SW480 (cell line): ENCODE results near the gene PTPRR.

Experiments used
- DNase-seq: peaks from one replicate; pipeline ENCODE4 v3.0.0-alpha.2; 2016; ENCODE audit warnings: low spot score

The PTPRR gene

GRCh38 chr12:70691018-70691672, 229.4 kb downstream of the PTPRR start:
- DNase-seq: no peak

DNA sequence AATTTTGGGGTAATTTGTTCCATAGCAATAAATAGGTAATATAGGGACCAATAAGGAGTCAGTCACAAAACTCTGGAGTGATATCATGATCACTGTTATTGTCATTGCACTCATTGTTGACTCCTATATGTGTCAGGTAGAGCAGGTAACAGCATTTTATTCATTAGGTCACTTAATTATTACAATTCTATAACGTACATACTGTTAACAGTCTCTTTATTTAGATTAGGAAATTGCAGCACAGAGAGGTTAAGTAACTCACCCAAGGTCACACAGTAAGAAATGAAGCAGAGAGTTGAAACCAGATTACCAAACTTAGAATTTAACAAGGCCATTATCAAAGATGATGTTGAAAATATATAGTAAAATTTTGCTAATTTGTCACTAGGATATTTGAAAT, 233.6 kb downstream of the PTPRR start:
- no peak for DNase-seq

DNA sequence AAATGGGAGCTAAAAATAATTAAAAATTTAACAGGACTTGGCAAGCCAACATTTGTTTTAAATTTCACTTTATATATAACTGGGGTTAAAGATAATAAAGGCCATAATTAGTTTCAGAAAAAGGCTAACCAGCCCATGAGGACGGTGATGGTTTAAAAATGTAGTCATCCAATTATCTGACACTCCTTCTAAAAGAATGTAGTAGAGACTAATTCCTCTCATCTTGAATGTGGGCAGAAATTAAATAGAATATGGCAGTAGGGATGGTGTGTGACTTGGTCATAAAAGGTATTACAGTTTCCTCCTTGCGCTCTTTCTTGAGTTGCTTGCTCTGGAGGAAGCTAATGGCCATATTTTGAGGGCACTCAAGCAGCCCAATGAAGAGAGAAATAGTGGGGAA, 234.2 kb downstream of the PTPRR start:
- no peak for DNase-seq

DNA sequence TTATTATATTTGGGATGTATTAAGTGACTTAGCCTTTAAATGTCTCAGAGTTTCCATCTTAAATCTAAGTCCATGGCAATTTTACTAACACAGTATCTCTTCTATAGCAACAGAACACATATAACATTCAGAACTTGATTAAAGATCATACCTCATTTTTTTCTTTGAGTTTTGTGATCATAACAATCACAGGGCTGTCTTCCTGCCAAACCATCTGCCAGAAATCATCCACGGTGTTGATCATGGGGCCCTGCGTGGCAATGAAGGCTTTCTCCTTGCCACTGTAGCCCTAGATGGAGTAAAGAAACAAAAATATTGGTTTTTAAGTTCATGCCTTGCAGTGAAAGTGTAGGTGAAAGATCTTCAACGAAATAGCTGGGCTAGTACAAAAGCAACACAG, 236.6 kb downstream of the PTPRR start:
- no peak for DNase-seq

GRCh38 chr12:70671698-70672097, 248.8 kb downstream of the PTPRR start:
- DNase-seq: no peak

- no peak for DNase-seq
Observed at GRCh38 chr12:70670948-70671347, 249.6 kb downstream of the PTPRR start.

DNA sequence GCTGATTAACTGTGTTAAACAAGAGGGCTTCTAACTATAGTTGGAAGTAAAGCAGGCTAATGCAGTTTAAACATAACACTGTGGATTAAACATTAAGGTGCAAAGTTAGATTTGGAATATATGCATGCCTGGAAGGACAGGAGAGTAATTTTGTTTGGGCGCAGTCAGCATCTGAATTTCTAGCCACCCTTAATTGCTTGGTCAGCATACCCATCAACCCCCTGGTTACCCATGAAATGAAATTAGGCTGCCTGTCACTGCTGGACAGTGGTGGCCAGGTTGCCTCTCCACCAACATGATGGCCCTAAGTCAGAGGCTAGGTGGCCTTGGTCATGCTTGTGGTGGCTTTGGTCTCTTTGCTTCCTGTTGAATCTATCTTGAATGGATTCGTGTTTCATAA, 253.3 kb downstream of the PTPRR start:
- no peak for DNase-seq

- DNase-seq: no peak
Observed at GRCh38 chr12:70666364-70666763, 254.2 kb downstream of the PTPRR start.

DNA sequence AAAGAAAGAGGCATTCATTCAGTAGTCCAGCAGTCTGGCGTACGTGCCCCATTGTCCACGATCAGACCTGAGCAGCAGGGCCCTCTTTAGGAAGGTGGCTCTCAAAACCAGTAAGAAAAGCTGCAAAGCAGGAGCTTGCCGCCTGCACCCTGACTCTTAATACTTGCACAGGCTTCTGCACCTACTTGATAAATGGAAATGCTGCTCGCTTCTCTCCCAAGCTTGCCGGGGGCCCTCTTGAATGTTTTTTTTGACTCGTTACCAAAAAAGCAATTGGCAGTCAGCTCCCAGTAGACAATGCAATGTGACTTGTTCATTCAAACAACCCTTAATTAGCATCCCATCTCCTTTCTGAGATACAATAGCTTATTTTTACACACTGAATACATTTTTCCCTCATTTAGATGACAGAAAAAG, 256.1 kb downstream of the PTPRR start:
- DNase-seq: no peak

DNA sequence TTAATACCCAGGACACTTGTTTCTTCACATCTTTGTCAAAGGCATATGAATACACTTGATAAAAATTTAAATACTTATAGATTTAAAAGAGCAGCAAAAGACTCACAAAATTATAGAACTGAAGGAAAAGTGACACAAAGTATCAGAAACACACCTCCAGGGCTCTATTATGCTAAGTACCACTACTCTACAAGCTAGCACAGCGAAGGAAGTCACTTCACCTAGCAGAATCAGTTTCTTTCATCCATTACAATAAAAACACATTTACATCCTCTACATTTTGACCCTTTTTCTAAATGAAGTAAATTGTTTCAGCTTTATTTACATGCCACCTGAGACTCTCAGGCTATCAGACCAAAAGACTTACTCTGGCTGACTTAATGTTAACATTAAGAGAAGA, 256.7 kb downstream of the PTPRR start:
- no peak for DNase-seq

DNA sequence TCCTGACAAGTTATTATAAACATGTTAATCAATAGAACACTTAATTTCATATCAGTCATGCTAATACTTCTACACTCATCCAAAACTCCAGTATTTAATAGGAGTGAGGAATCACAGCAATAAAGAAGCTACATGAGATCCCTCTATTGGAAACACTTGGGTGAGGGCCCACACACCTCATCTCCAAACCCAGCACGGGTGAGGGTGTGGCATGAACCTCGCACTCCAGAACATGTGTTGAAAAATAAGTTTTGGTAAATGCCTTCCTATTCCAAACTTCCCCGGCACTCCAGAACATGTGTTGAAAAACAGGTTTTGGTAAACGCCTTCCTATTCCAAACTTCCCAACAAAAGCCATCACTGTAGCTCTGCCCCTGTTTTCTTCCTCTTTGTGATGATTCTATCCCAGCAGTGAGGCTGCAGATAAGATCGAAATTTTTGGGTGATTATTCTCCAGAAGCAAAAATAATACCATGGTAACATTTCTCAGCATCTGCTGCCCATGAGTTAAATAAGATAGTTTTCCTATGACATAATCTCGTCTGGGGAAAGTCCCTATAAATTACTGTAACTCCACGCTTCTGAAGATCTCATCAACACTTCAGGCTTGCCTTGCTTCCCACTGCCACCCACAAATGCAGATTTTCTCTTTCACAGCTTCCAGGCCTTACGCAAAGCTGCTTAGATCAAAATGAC, 258.9 kb downstream of the PTPRR start:
- no peak for DNase-seq

DNA sequence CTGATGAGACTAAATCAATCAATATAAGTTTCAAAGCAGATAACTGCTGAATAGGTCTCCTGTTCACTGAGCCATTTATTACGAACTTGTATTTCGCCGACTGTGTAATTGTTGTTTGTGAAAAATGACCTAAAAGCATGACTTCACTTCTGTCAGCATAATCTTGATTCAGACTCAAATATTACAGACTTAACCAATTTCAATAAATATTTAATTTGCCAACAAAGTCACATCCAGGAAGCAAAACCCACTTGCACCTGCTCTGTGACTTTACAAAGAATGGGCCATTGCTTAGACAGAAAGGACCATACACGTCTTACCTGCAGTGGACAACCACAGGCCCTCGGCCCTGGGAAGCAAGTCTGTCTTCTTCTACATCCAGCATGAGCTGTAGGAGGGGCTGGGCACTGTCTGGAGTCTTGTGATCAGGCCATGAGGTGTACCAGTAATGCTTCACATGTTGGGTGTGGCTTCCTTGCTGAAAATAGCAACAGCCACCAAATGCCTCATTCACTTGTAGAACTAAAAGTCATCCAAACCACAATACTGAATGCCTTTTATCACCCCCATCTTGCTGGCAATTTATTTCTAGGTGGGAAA, 259.8 kb downstream of the PTPRR start:
- peak; percentile 44 for DNase-seq

DNA sequence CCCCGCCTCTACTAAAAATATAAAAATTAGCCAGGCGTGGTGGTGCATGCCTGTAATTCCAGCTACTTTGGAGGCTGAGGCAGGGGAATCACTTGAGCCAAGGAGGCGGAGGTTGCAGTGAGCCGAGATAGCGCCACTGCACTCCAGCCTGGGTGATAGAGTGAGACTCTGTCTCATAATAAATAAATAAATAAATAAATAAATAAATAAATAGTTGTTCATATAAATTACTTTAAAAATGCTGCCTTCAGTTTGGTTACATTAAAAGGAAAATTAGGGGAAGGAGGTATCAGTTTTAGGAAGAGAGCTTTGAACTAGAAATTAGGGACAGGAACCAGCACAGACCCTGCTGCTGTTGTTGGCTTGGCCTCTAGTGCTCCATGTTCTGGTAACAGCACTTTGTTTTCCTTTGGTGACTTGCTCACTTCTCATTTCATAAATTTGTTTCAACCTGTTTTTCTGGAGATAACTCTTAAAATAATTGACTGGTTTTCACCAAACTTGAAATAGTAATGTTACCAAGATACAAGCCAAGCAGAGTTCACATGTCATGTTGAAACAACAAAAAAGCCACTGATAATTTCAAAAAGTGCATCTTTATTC, 260.4 kb downstream of the PTPRR start:
- no peak for DNase-seq

- DNase-seq: no peak
Observed at GRCh38 chr12:70659077-70659606, 261.4 kb downstream of the PTPRR start.

DNA sequence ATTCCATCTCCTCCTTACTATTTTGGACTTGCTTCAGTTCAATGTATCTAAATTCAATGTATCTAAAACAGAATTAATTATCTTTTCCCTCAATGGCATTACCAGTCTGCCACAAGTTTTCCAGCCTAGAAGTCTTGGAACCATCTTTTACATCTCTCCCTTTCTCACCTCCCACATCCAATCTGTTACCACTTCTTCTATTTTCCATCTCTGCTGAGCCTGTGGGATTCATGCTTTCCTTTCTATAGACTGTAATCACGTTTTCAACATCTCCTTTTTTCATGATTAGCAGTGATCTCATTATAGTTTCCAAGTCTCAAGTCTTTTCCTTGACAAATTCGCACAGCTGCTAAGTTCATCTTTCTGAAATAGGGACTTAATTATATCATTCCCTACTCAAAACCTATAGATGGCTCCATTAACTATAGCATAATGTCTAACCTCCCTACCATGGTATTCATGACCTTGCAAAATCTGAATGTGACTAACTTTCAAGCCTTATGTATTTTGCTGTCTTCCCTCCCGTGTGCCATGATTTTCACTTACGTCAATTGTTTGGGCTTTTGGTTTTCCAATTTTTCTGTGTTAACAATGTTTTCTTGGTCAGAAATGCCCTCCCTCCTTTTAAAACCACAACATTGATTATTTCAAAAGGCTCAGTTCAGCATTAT, 262.8 kb downstream of the PTPRR start:
- DNase-seq: no peak

DNA sequence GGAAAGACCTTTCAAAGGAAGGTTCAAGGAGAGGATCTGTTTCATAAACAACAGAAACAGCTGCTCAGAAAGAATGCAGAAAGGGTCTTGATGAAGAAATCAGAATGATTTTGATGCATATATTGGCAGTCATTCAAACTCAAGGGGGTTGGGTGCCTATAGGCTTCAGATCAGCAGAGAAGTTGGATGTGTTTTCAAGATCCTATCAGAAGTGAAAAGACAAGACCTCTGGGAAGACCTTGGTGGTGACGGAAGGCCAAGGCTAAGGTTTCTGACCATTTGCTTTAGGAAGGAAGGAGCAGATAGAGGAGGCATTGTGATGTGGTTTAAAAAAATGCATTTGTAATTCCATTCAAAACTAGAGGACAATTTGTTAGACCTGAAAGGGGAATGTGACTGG, 268.1 kb downstream of the PTPRR start:
- DNase-seq: no peak

GRCh38 chr12:70648831-70649230, 271.7 kb downstream of the PTPRR start:
- DNase-seq: no peak

GRCh38 chr12:70648191-70648590, 272.3 kb downstream of the PTPRR start:
- DNase-seq: no peak

- DNase-seq: peak; percentile 4
Observed at GRCh38 chr12:70646850-70647249, 273.7 kb downstream of the PTPRR start.

DNA sequence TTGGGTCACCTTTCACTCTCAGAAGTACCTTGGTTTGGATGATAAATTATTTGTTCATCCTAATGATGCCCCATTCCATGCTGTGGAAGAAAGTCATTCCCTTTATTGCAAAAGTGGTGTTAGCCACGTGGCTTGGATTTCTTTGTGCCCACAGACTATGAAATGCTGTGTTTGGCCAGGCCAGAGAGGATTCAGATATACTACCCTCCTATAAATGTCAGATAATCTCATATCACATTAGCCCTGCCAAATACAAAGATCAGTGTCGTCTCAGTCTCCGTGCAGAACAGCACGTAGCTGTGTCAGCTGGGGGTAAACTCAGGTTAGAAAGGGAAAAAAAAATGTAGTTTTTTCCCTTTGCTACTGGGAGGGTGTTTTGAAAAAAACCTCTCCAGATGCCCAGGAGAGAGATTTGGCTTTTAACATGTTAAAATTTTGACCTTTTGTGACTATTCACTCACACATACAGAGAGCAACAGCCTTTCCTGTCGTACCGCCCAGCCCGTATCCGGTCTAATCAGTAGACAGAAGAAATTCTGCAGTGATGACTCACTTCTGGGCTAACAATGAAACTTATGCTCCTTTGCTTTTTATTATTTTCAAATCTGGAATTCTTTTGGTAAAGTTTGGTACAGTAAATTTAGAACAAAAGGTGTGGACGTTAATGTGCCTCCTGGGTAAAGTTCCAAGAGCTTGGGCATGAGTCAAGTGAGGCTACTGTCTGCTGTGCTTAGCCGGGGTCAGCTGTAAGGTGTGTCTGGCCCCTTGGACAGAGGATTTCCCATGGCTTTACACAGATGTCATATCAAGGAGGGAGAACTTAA, 274.8 kb downstream of the PTPRR start:
- peak; percentile 76 for DNase-seq

GRCh38 chr12:70644861-70645260, 275.7 kb downstream of the PTPRR start:
- no peak for DNase-seq
